Islet precursor cell (in vitro differentiated cells): ENCODE measurements around the gene PLEKHB2.
"Not testable (repeated sequence)": the region's sequence is repeated elsewhere in the genome, so short reads cannot be mapped to it uniquely, and the experiment has no call there.

Source experiments
- DNase-seq: peaks from one replicate; pipeline ENCODE4 v3.0.0-alpha.2; 2018

PLEKHB2 gene, protein sequence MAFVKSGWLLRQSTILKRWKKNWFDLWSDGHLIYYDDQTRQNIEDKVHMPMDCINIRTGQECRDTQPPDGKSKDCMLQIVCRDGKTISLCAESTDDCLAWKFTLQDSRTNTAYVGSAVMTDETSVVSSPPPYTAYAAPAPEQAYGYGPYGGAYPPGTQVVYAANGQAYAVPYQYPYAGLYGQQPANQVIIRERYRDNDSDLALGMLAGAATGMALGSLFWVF

DNA sequence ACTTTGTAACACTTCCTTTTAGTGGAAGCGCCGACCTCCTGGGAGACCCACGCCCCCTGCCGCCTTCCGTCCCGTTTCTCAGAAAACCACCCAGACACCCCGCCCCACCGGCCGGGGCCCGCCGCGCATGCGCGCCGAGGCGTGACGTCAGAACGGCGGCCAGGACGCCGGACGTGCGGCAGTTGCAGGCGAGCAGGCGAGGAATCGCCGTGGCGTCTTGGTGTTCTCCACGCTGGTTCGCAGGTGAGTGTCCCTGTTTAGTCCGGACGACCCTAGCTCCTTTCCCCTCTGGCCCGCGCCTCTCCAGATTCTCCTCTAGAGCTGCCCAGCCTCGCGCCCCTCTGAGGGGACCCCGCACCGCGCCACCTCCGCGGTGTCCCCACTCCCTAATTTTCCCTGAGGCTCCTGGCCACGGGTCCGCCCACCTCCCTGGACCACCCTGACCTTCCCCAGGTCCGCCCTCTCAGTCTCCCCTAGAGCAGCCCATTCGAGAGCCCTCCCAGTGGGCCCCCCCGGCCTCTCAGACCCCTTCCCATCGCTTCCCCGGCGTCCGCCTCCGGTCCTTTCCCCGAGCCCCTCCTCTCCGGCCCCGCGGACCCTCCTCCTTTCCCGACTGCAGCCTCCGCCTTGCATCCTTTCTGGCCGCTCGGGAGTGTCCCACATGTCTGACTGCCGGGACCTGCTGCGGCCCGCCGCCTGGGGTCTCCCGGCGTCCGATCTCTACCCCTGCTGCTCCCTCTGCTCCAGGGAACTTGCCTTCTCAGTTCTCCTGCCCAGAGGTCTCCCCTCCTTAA is at the start of gene PLEKHB2:
TSS of gene PLEKHB2 (plus strand) at position 181 of the 794 bp plus-strand sequence. CDS start 15,606 bp downstream, outside the sequence.
- peak; percentile 98 for DNase-seq

DNA sequence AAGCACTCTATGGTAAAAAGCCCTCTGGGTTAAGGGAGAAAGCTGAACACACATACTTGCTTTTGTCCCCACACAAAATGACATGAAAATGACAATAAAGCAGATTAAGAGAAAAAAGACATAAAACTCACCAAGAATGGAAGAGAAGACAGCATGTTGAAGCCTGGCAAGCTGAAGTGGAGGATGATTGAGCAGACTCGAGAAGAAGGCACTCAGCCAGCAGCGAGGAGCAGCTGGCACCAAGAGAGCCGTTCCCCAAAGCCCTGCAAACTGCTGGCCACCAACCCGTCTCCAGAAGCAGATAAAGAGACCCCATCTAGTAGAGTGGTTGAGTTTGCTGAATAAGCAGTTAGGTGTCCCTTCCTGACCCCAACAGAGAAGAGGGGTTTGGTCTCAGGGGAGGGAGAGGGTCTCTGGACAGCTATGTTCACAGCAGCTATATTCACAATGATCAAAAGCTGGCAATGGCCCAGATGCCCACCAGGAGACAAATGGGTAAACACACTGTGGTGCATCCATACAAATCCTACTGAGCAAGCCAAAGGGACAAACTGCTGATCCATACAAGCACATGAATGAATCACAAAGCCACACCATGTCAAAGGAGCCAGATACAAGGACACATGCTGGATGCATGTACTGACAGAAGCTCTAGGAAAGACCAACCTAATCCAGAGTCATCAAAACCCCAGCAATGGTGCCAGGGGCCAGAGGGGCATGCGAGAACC is 48.8 kb upstream of the PLEKHB2 start:
- DNase-seq = no peak

DNA sequence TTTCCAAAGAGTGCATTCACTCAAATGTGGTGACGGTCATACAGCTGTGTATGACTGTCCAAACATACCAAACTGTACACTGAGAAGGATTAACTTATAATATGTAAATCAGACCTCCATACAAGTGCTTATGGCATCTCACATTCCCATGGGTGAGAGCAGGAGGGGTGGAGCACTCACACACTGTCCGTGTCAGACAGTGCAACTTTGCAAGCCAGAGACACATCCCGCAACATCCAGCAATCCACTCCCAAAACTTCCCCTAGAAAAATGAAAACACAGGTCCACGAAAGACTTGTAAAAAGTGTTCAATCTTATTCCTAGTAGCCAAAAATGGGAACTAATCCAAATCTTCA is 48.2 kb upstream of the PLEKHB2 start:
- DNase-seq = no peak

DNA sequence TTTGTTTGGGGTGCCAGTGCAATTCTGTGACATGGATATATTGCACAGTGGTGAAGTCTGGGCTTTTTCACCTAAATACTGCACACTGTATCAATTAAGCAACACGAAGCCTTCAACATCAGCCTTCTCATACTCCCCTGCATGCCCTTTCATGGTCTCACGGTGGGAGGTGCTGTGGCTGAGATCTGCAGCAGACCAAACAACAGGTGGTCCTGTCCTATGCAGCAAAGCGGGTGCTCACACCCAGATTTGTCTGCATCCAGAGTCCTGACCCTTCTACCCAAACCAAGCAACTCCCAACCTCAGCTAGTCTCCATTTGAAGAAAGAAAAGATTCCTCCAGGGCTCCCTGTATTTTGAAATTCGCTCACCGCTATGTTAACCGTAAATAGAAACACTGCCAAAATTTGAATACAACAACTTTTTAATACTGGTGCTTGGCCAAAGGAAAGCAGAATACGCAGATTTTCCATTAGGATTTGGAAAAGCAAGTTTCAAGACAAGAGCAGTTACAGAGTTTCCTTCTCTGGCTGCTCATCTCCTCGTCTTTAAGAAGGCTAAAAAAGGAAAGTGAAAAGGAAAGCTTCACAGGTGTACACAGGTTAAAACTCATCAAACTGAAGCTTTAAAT is 46.8 kb upstream of the PLEKHB2 start:
- DNase-seq = no peak

DNA sequence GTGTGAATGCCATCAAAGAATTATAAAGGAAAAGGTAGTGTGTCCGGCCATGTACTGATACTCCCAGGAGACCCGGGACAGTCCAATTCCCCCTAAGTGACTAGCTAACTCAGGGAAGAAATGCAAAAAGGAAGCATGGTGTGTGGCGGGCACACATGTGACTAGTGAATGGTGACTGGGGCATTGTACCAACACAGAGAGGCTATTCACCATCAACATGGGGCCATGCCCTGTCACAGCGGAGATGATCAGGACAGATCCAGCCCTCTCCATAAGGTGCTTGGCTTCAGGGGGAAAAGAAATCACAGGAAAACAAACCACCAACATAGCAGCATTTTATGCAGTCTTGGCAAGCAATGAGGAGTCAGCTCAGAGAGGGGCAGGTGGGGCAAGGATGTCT is 46.2 kb upstream of the PLEKHB2 start:
- DNase-seq = no peak

DNA sequence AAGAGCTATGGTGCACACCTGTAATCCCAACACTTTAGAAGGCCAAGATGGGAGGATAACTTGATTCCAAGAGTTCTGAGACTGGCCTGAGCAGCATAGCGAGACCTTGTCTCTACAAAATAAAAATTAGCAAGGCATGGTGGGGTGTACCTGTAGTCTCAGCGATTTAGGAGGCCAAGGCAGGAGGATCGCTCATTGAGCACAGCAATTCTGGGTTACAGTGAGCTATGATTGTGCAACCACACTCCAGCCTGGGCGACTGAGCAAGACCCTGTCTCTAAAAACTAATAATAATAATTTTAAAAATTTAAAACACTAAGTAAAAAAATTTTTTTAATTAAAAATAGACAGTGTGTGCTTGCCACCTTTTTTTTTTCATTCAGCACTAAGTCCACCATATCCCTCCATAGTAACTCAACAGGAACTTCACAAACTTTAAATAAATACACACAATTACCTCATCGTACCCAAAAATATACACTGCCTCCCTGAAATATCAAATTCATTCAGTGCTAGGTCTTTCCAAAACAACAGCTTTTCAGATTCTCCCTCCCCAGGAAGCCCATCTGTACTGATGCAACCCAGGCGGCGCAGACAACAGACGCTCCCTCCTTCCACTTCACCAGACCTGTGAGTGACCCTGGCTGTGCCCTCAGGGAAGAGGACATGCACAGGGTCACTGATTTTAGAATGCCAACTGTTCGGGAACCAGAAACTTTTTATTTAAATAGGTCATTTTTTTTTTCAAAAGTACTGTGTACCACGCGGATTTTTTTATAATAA is 41.4 kb upstream of the PLEKHB2 start:
- DNase-seq = no peak

DNA sequence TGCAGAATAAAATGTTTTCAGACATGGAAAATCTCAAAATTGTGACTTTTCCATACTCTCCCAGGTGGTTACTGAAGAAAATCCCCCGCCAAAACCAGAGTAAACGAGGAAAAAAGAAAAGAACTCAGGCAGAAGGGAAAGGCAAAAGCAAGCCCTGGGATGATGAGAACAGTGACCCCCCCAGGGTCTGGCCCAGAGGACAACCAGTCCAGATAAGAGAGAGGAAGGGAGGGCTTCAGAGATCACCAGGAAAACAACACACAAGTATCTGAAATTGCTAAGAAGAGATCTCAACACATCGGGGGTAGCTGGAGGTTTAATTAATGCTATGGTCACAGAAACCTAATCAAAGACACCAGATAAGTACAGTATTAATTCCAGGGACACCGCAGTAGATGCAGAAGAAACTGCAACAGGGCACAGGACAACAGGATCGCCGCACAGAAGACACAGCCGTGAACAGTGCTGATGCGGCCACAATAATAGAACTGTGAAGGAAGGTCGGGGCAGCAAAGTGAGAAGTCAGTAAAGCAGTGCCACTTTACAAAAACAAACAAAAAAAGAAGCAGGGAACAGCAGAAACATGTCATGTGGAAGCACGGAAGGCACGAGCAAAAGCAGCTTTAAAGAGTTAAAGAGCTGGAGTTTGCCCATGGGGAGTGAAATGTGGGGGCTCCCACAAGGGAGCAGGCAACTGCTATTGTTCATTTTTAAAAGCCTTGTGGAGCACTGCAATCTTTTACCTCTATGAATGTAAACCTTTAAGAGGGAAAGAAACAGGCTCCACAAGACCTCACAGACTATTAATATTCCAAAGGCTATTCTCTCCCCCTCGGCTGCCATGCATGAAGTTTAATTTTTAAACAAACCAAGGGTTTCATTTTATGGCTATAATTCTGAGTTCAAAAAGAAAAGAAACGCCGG is 40.3 kb upstream of the PLEKHB2 start:
- DNase-seq = no peak

DNA sequence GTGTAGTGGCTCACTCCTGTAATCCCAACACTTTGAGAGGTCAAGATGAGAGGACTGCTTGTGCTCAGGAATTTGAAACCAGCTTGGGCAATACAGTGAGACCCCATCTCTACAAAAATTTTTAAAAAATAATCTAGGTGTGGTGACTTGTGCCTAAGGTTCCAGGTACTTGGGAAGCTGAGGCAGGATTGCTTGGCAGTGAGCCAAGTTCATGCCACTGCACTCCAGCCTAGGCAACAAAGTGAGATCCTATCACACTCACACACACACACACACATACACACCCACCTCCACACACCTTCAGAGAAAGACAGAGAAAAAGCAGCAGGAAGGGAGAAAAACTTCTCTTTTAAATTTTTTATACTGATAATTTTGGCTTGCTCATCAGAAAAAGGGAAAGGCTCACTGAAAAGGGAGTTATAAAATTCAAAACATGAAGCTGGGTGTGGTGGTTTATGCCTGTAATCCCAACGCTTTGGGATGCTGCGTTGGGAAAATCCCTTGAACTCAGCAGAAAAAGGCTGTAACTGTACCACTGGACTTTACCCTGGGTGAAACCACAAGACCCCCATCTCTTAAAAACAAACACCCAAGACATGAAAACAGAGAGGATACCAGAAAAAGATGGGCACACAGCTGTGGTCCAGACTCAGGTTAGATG is 37.5 kb upstream of the PLEKHB2 start:
- no peak for DNase-seq

DNA sequence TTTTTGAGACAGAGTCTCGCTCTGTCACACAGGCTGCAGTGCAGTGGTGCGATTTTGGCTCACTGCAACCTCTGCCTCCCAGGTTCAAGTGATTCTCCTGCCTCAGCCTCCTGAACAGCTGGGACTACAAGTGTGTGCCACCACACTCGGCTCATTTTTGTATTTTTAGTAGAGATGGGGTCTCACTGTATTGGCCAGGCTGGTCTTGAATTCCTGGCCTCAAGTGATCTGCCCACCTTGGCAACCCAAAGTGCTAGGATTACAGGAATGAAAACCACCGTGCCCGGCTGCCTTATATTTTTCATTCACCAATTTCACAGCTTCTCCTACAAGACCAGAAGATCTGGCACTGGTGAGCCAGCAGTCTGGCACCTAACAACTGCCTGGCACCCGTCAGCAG is 37.0 kb upstream of the PLEKHB2 start:
- DNase-seq = not testable (repeated sequence)

DNA sequence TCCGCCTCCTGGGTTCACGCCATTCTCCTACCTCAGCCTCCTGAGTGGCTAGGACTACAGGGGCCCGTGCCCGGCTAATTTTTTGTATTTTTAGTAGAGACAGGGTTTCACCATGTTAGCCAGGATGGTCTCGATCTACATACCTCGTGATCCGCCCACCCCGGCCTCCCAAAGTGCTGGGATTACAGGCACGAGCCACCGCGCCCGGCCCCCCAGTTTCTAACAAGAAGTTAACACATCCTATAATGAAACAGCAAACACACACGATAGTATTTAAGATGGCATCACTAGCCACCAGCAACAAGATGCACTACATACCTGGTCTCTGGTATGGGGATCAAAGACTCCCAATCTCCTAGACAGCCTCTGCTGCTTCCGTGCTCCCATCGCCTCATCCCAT is 29.6 kb upstream of the PLEKHB2 start:
- not testable (repeated sequence) for DNase-seq

DNA sequence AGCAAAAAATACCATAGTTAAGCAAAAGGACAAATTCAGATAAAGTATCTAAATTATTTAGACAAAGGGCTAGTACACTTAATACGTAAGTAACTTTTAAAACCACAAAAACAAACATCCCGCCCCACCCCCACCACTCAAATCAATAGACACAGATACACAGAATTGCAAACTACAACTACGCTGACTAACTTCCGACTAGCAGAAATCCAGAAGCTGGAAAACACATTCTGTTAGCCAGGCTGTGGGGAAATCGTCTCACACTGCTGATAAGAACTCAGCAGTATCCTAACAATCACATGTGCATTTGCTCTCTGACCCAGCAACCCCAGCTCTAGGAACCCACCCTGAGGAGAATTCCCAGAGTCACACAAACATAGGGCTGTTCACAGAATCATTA is 28.4 kb upstream of the PLEKHB2 start:
- no peak for DNase-seq

DNA sequence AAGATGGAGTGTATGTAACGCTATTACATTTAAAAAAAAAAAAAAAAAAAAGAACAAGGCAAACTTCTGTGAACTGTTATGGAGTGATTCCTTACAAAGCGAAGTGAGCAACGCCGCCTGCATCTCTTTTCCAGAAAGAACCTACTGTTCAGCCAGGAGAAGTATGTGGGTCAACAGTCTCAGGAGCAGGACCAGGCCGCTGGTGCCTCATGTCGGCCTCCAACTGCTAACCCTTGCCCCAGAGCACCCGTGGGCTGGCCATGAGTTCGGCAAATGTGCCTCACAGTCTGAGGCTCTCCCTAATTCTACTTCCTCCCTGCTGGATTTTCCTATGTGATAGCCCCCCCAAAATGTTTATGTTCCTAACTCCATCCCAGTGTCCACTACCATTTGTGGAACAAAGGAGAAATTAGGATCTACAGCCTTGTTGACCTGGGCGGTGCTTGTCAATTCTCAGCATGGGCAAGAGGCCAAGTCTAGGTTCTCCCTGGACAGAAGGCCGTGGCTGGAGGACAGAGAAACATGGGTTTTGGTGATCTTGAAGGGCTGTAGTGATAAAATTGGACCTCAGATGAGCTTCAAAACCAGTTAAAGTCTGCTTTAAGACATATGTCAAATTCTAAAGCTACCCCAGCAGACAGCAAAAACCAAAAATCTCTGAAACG is 27.8 kb upstream of the PLEKHB2 start:
- DNase-seq = no peak

DNA sequence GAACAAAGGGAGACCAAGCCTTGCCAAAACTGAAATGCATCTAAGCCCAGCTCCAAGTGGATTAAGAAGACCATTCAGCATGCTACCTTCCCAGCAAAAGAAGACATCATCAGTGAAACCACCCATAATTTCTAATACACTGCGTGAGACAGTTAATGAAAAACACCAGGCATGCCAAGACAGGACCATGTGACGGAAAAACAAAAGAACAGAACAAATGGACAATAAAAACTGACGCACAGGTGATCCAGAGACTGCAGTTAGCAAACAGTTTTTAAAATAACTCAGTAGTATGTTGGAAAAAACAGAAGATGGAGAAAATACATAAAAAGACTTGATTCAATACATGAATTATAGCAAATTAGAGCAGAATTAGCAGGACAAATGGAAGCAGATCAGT is 27.2 kb upstream of the PLEKHB2 start:
- DNase-seq = no peak

DNA sequence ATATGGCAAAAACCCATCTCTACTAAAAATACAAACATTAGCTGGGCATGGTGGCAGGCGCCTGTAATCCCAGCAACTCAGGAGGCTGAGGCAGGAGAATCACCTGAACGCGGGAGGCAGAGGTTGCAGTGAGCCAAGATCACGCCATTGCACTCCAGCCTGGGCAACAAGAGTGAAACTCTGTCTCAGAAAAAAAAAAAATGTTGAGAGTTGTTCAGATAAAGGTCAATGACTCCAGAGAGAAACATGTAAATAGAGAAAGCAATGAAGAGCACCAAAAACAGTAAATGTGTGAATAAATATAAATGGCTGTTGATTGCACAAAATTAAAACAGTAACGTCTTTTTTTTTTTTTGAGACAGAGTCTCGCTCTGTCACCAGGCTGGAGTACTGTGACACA is 25.2 kb upstream of the PLEKHB2 start:
- DNase-seq = not testable (repeated sequence)

DNA sequence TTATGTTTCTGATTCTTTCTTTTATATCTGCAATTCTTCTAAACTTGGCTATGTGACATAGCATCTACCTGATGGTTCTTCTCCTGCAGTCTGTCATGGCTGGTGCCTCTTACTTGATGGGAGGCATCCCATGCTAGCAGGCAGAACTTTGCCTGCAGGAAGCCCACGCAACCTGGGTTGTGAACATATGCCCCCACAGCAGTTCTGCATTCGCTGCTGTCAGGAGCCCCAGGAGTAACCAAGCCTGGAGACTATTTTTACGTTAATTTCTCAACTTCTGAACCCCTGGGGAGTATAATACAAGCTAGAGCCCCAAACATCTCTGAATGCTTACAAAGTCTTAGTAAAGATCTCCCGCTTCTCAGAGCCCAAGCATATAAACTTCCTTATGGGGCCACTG is 23.9 kb upstream of the PLEKHB2 start:
- DNase-seq = no peak

DNA sequence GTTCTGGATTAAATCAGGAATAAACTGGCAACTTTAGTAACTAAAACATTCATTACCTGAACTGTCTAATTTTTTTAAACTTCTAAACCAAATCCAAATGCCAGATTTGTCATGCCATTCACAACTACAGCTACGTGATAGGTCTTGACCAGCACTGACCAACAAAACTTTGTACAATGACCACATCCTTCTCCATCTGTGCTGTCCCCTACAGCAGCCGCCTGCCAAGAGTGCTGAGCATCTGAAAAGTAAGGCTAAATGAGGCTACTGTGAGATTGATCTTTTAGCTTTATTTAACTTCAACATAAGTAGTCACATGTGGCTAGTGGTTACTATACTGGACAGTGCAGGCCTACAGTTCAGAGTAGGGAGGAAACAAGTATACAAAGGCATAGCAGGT is 19.5 kb upstream of the PLEKHB2 start:
- no peak for DNase-seq

DNA sequence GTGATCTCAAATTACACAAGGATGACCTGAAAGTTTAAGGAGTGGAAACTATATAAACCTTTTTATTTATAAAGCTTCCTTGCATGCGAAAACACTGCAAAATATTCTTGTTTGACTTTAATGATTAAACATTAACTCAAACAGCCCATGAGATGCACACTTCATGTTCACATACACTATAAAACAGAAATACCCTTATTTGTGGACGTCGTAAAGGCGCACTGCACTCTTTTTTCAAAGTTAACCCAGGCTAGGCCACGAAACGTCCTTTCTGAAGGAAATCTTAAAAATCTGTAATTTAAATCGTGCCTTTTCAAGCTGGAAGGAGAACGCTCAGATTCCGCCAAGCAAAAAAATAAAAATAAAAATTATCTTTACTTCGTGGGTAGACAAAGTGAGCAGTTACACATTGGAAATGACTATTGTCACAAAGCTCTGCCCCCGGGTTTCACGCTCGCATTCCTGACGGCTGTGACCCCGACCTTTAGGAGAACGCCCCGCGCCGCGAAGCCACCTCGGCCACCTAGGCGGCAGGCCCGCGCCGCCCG is 12.6 kb upstream of the PLEKHB2 start:
- no peak for DNase-seq

DNA sequence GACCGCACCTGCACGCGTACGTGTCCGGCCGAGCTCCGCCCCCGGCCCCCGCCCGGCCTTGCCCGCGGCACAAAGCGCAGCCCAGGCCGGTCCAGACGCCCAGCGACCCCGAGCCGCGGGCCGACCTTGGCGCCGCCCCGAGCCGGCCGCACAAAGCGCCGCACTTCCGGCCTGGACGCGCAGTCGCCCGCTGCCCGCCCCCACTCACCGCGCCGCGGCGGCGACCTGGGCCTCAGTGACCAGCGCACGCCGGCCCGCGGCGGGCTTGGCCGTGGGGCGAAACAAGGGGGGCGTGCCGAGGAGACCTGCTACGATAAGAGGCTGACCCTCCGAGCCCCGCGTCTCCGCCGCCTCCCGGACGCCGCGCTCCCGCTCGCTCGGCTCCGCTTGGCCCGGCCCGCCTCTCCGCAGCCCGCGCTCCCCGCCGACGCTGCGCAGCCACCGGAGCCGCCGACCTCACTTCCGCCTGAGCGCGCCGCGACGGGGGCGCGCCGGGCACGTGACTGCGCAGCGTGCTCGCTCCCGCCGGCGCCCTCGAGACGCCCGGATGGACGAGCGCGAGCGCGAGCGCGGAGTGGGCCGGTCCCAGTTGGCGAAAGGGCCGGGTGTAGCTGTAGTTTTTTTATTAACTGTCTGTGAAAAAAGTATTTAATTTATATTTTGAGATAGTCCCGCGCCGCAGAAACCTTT is 12.0 kb upstream of the PLEKHB2 start, which contains the start of gene FAM168B:
TSS of gene FAM168B (minus strand) at position 455 of the 690 bp plus-strand sequence. CDS start 10,814 bp downstream, outside the sequence.
- peak; percentile 92 for DNase-seq
